COLO668 (cell line): Measurements from ENCODE around the gene NACAD.

Experiments used
- DNase-seq: peaks from one replicate; lab custom pipeline; 2025; ENCODE audit not compliant: unreplicated experiment; lab: John Stamatoyannopoulos, UW

The NACAD gene

GRCh38 chr7:45098983-45099839, 10.4 kb upstream of the NACAD start:
- DNase-seq = no peak

GRCh38 chr7:45092931-45093235, 4.1 kb upstream of the NACAD start:
- DNase-seq = no peak

- no peak for DNase-seq
Observed at GRCh38 chr7:45092100-45092930, 3.5 kb upstream of the NACAD start.

GRCh38 chr7:45089341-45089891, 647 bp upstream of the NACAD start:
- peak; percentile 75 for DNase-seq

GRCh38 chr7:45088146-45088701, 545 bp downstream of the NACAD start:
- no peak for DNase-seq

GRCh38 chr7:45087301-45088145, 1.2 kb downstream of the NACAD start:
- no peak for DNase-seq

GRCh38 chr7:45086331-45087065, 2.3 kb downstream of the NACAD start:
- no peak for DNase-seq

GRCh38 chr7:45085619-45086200, 3.1 kb downstream of the NACAD start:
- no peak for DNase-seq

- DNase-seq = no peak
Observed at GRCh38 chr7:45084901-45085618, 3.7 kb downstream of the NACAD start.

- no peak for DNase-seq
Observed at GRCh38 chr7:45084336-45084735, 4.4 kb downstream of the NACAD start.

- DNase-seq = no peak
Observed at GRCh38 chr7:45082831-45083331, 5.9 kb downstream of the NACAD start.

- no peak for DNase-seq
Observed at GRCh38 chr7:45082031-45082830, 6.5 kb downstream of the NACAD start.

- DNase-seq = no peak
Observed at GRCh38 chr7:45081670-45081974, 7.1 kb downstream of the NACAD start.

GRCh38 chr7:45080958-45081669, 7.7 kb downstream of the NACAD start:
- DNase-seq = no peak

GRCh38 chr7:45080265-45080957, 8.4 kb downstream of the NACAD start:
- DNase-seq = no peak

- DNase-seq = no peak
Observed at GRCh38 chr7:45078125-45078681, 10.6 kb downstream of the NACAD start.

- no peak for DNase-seq
Observed at GRCh38 chr7:45077579-45077978, 11.2 kb downstream of the NACAD start.
